Mucosa of descending colon (tissue), 3 donors: ENCODE data around the gene NUP98. TPM values are rescaled to one million over a fixed set of nuclear protein-coding genes. Genes with fewer than 3 reads are reported as not detected.

ENCODE experiments used
- ATAC-seq: fragments of 200-7000 bp; cut with Tn5 transposase; one replicate; pipeline ENCODE4 v1.9.1; 2020; ENCODE audit warnings: mild to moderate bottlenecking, moderate library complexity
- DNase-seq, 3 donors: peaks; one replicate each; pipeline ENCODE4 v3.0.0-alpha.2; 2020
- H3K36me3 ChIP-seq: fragments of 200-600 bp; one replicate; pipeline ENCODE4 v1.8.0; 2021; ENCODE audit warnings: low read depth, mild to moderate bottlenecking
- H3K4me1 ChIP-seq: fragments of 200-600 bp; one replicate; pipeline ENCODE4 v1.8.0; 2021; ENCODE audit warnings: low read depth, mild to moderate bottlenecking
- H3K4me3 ChIP-seq: fragments of 200-600 bp; one replicate; pipeline ENCODE4 v1.8.0; 2021; ENCODE audit warnings: mild to moderate bottlenecking
- H3K9me3 ChIP-seq: fragments of 200-600 bp; one replicate; pipeline ENCODE4 v1.8.0; 2021; ENCODE audit warnings: mild to moderate bottlenecking
- intact Hi-C, 2 donors: fragments of 100-400 bp; cut with DNase I in 1 of 2; cut with micrococcal nuclease in 1 of 2; formaldehyde crosslinking; loops; one replicate each; pipeline versions ENCODE4 v1.11.0 to v1.11.1; 2022; cut with DNase I, micrococcal nuclease
- total RNA-seq, 3 donors: library from RNA; stranded (reverse); fragmentation: NEBNext Ultra II Directional in 2 of 3; extraction: Animal tissue kit (Norgen Biotek cat#: 25700) in 2 of 3; gene quantifications; one replicate each; pipeline versions ENCODE4 v1.2.1 to v1.2.4, GENCODE V29; 2021 to 2023
- TF ChIP-seq, protein P1 (sequence below): fragments of 200-600 bp; IDR thresholded peaks from one replicate; pipeline ENCODE4 v1.8.0; 2022; ENCODE audit warnings: antibody characterized with exemption, mild to moderate bottlenecking
- donor health status: DM: no; HTN: no; CAD: no; lungs with moderate emphysema.
- donor health status: DM: no; HTN: no; CAD: no.
- donor health status: DM: no; HTN: yes; CAD: no.

Gene NUP98
- total RNA-seq, 3 donors from 2014 or later = 53.7 to 69.7 (median 60.6) TPM

DNA sequence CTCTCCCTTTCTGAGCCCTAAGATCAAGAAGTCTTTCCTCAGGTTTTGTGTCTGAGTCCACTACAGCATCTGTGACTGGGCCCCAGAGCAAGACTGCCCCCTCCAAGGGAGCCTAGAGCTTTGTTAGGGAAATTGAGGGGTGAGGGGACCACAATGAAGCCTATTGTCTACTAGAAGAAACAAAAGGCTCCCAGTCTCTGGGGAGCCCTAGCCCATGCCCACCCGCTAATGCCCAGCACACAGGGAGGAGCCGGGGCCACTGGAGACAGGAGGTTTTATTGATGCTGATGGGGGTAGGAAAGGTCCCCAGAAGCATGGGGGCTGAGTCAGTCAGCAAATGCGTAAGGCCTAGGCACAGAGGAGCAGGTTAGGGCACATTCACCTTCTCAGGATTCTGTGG lies 29.4 kb upstream of the NUP98 start:
- ATAC-seq (no peak), DNase-seq (no peak)
- H3K9me3 ChIP-seq = no peaks in the 10 kb centered on the region
- intact Hi-C loops = no loop called here
- no peak overlapping the region for H3K4me3 ChIP-seq
- TF ChIP-seq, protein P1, sequence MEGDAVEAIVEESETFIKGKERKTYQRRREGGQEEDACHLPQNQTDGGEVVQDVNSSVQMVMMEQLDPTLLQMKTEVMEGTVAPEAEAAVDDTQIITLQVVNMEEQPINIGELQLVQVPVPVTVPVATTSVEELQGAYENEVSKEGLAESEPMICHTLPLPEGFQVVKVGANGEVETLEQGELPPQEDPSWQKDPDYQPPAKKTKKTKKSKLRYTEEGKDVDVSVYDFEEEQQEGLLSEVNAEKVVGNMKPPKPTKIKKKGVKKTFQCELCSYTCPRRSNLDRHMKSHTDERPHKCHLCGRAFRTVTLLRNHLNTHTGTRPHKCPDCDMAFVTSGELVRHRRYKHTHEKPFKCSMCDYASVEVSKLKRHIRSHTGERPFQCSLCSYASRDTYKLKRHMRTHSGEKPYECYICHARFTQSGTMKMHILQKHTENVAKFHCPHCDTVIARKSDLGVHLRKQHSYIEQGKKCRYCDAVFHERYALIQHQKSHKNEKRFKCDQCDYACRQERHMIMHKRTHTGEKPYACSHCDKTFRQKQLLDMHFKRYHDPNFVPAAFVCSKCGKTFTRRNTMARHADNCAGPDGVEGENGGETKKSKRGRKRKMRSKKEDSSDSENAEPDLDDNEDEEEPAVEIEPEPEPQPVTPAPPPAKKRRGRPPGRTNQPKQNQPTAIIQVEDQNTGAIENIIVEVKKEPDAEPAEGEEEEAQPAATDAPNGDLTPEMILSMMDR = no peak
- no peaks in the 10 kb centered on the region for H3K36me3 ChIP-seq
- no peaks in the 10 kb centered on the region for H3K4me1 ChIP-seq

DNA sequence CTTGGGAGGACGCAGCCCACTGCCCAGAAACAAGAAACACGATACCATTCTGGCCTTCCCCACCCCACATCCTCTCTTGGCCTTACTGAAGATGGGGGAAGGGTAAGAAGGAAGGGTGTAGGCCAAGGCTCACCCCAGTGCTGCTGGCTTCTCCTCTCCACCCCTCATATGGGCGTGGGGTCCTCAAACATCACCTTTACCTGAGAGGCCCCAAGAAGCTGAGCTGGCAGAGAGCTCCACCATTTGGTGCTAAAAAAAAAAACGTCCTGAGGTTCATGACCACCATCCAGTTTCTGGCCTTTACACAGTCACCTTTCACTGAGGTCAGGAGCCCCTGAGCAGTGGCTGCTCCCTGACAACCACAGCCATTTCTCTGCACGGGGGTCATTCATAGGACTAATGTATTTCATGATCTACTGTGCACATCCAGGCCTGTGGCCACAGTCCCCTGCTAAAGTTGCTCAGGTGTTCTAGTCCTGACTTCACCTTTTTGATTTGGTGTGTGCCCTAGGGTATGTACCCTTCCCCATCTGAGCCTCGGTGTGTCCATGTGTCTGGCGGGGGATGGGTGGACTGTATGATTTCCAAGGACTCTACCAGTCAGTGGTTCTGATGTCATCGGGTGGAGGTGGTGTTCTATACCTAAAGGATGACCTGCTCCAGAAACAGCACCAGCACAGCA lies 28.3 kb upstream of the NUP98 start:
- no peaks in the 10 kb centered on the region for H3K4me1 ChIP-seq
- ATAC-seq (no peak), DNase-seq (no peak)
- intact Hi-C loops = no loop called here
- H3K36me3 ChIP-seq = no peaks in the 10 kb centered on the region
- H3K9me3 ChIP-seq = no peaks in the 10 kb centered on the region
- TF ChIP-seq, protein P1 = no peak
- H3K4me3 ChIP-seq = no peak overlapping the region

DNA sequence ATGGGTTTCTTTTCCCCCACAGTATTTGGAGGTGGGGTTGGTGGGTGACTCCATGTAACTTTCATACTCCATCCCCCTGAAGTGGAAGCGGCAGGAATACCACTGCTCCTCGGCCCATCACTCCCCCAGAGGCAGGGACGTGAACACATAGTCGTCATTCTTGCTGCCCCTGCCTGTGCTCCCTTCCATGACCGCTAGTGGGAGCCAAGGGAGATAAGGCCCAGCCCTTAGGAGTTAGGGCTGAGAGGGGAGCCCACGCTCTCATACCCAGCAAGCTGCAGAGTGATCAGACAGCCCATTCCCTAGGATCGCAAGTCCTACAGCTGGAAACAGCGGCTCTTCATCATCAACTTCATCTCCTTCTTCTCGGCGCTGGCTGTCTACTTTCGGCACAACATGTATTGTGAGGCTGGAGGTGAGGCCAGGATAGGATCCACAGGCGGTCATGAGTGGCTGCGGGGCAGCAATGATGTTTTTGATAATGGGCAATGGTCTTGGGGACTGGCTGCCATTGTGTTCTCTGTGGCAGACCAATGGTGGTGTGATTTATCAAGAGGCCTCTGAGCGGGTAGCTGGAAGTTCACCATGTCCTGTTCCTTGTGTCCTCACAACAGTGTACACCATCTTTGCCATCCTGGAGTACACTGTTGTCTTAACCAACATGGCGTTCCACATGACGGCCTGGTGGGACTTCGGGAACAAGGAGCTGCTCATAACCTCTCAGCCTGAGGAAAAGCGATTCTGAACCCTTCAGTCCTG lies 27.5 kb upstream of the NUP98 start:
- no peaks in the 10 kb centered on the region for H3K36me3 ChIP-seq
- peak; percentile 84 for ATAC-seq
- intact Hi-C loops = no loop called here
- H3K4me1 ChIP-seq = no peaks in the 10 kb centered on the region
- TF ChIP-seq, protein P1 = peak; percentile 43
- H3K4me3 ChIP-seq = no peak overlapping the region
- DNase-seq = peak; percentile 73 to 77 (median 77)
- H3K9me3 ChIP-seq = no peaks in the 10 kb centered on the region

DNA sequence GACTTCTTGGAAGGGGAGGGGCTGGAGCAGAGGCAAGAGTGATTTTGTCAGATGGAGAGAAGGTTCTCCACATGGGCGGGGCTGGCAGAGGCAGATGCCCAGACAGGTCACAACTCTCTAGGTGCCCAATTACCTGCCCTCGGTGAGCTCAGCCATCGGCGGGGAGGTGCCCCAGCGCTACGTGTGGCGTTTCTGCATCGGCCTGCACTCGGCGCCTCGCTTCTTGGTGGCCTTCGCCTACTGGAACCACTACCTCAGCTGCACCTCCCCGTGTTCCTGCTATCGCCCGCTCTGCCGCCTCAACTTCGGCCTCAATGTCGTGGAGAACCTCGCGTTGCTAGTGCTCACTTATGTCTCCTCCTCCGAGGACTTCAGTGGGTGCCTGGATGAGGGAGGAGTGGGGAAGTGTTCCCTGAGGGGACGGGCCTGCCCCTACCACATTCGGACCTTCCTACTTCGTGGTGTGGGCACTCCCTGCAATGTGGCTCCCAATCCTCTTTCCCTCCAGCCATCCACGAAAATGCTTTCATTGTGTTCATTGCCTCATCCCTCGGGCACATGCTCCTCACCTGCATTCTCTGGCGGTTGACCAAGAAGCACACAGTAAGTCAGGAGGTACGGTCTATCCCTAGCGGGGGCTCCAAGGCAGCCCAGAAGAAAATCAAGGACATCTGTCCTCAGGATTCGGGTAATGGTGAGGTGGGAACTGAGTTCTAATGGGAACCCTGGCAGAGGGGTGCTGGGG lies 26.6 kb upstream of the NUP98 start:
- H3K4me3 ChIP-seq = no peak overlapping the region
- intact Hi-C loops = no loop called here
- no peaks in the 10 kb centered on the region for H3K9me3 ChIP-seq
- no peaks in the 10 kb centered on the region for H3K36me3 ChIP-seq
- ATAC-seq = no peak
- TF ChIP-seq, protein P1 = no peak
- no peaks in the 10 kb centered on the region for H3K4me1 ChIP-seq
- DNase-seq = no peak

DNA sequence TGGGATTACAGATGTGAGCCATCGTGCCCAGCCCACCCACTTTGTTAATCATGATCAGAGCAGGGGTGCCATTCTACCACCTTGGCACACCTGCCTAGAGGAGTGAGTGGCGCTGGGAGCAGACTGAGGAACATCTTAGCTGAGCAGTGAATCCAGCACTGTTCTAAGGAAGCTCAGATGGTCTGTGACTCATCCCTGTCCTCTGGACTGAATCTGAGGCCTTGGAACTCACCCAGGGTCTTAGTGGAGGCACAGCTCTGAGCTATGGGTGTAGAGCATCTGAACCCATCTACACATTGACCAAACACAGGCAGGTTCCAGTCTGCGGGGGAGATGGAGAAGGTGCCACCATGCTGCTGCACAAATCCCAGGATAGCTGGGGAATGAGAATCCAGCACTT lies 25.9 kb upstream of the NUP98 start:
- peak; percentile 20 for ATAC-seq
- no peaks in the 10 kb centered on the region for H3K36me3 ChIP-seq
- TF ChIP-seq, protein P1 = no peak
- H3K9me3 ChIP-seq = no peaks in the 10 kb centered on the region
- no peak overlapping the region for H3K4me3 ChIP-seq
- H3K4me1 ChIP-seq = no peaks in the 10 kb centered on the region
- intact Hi-C loops = no loop called here
- DNase-seq = peak in 1 of 3 donors; percentile 25
